Activated CD8-positive, alpha-beta memory T cell treated with anti-CD3 and anti-CD28 coated beads for 4 hours (primary cell): ENCODE measurements around the gene NEAT1.

Experiments used
- DNase-seq, 2 donors: peaks; one replicate each; pipeline ENCODE4 v3.0.0-alpha.2; 2020; ENCODE audit warnings: low read depth in 2 of 2

The NEAT1 gene

DNA sequence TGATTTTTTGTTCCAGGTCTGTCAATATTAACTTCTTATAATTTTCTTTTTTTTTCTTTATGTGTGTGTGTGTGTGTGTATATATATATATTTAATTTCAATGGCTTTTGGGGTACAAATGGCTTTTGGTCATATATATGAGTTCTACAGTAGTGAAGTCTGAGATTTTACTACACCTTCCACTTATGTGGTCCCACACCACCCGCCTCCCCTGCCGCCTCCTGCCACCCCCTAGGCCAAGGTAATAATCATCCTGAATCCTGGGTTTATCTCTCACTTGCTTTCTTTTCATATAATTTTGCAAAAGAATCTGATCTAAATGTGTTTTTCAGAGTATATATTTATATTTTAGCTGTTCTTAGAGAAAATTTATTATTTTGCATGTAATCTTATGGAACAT, 11.1 kb downstream of the NEAT1 start:
- DNase-seq = no peak

DNA sequence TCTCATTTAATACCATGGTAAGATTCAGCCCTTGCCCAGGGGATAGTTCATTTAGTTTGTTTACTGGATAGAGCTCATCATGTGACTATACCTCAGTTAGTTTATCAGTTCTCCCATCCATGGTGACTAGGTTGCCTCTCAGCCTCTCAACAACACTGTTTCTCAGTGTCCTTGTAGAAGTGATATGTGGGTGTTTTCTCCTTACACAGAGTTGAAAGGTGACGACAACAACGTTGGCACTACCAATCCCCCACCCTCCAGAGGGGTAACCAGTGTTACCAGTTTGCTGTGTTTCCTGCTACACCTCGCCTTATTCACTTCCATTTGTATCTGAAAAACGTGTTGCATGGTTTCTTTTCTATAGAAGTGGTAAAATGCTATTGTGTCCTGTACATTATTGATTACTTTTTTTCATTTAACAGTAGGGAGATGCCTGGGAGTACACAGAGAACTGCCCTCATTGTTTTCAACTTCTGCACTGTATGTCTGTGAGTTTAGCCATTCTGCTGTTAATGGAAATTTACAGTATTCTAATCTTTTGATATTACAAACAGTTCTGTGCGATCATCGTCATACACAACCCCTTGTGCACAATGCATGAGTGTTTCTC, 11.6 kb downstream of the NEAT1 start:
- DNase-seq = no peak

DNA sequence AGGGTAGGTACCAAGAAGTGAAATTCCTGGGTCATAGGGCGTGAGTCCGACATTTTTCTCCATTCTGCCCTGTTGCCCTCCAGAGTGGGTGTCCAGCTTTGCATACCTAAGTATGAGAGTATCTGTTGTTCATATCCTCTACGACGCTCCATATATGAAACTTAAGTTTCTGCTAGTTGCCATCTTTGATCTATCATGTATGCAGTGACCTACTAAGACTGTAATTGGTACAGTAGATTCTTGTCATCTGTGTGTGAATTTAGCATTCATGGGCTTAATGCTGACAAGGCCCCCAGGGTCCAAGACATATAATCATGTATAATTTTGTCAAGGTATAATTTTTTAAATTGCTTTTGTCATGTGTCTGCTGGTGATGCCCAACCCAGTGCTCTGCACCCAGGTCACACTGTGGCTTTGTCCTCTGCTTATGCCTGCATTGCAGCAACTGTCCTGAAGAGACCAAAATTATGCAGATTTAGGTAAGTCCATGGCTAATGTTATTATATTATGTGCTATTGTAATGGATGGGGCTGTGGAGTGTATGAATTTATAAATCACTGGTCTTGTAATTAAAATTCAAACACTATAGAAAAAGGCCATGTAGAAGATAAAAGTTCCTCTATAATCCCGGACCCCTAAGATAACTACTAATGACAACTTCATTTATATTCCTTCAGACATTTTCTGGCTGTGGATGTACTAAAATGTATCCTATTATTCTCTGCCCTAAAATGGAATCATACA, 12.2 kb downstream of the NEAT1 start:
- DNase-seq = no peak

DNA sequence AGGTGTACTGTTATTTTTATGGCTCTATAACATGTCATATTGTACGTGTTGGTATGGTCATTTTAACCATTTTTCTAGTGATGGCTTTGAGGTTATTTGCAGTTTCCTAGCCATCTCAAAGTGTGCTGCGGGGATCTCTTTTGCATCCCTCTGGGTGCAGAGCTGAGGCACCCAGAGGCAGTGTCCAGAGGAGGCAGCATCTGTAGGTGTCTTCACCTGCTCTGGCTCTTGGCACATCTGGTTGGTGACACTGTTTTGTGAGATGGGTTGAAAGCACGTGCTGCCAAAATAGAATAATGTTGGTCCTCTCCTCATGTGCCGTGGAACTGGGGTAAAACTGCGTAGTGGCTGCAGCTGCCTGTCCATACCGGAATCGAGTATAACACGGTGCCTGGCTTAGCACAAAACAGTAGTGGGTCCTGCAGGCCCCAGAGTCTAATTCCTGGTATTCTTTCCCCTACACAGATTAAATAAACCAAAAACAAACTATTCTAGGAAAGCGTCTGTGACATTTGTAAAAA, 12.9 kb downstream of the NEAT1 start:
- no peak for DNase-seq

DNA sequence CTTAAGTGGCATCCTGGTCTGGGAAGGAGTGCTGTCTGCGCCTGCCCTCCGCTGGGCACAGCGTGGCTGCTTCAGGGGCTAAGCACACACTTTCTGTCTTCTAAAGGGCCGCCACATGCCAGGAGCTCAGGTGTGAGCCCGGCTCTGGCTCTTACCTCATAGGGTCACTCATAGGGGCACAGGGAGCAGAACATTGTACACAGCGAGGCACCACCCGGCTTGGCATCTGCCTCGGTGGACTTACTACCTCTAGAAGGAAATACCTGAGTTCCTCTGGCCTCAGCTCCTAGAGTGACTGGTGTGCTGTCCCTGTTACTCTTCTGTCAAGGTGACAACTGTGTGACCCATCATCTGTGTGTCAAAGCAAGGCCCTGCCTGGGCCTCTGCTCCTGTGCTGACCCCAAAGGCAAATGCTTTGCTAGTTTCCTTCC, 13.4 kb downstream of the NEAT1 start:
- DNase-seq = no peak

DNA sequence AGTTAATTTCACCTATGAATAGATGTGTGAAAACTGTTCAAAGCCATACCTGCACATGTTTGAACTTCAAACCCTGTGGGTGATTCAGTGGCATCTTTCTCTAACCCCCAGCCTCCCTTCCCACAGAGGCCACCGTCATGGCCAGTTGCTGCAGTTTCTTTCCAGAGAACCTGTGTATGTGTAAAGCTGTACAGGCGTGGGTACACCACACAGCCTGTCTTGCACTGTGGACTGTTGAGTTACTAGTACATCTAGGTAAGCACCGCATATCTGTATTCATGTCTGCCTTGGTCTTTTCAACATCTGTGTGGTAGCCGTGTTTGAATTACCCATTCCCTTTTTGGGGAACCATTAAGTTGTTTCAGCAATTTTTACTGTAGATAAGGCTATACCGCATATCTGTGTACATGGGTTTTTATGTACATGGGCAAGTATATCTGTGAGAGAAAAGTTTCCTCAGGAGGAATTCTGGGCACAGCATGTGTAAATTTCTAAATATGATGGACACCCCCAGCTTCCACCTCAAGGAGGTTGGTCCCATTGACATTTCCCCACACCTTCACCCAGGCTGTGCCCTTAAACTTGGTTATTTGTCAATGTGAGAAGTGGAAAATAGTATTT, 13.9 kb downstream of the NEAT1 start:
- DNase-seq = no peak

DNA sequence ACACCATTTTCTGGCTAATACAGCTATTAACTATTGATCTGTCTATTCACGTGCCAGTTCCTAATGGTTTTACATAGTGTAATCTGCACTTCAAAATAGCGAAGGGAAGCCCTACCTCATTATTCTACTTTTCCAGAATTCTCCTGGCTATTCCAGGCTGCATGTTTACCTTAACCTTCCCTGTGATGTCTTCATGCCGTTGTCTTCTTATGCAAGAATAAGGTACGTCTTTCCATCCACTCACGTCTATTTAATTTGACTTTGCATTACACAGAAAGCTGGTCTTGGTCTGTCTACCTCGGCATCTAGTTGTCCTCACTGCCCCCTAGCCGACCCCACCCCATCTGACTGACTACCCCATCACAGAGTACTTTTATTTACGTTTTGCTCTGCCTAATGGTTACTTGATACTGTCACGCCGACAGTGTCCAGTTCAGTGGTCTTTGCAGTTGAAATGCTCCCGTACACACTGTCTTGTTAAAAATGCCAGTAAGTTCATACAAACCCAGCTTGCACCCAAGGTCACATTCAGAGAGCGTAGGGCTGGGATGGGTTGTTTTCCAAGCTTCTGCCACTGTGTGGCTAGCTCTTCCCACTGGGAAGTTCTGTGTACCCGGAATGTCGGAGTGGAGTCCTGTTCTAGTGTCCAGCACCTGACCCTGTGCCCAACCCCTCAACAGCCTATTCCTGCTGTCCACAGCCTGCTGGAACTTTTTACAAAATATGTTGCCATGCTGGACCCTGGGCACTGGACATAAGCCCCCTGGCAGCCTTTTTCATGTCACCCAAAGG, 15.0 kb downstream of the NEAT1 start:
- DNase-seq = no peak

DNA sequence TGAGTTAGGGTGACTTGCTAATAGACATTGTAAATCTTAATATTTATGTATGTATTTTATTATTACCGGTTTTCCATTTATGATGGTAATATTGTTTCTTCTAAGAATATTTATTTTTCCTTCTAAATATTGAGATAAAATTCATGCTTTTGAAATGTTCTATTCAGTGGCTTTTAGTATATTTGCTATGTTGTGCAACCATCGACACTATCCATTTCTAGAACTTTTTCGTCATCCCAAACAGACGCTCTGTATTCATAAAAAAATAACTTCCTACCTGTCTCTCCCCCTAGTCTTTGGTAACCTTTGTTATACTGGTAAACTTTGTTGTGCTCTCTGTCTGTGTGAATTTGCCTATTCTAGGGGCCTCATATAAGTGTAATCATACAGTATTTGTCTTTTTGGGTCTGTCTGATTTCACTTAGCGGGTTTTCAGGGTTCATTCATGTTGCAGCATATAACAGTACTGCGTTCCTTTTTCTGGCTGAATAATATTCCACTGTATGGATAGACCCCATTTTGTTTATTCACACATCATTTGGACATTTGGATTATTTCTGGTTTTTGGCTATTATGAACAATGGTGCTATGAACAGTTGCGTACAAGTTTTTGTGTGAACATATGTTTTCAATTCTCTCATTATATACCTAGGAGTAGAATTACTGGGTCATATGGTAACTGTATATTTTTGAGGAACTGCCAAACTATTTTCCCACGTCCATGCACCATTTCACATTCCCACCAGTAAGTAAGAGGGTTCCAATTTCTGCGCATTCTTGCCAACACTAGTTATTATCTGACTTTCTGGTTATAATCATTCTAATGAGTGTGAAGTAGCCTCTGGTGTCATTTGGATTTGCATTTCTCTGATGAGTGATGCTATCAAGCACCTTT, 15.9 kb downstream of the NEAT1 start:
- DNase-seq = no peak

DNA sequence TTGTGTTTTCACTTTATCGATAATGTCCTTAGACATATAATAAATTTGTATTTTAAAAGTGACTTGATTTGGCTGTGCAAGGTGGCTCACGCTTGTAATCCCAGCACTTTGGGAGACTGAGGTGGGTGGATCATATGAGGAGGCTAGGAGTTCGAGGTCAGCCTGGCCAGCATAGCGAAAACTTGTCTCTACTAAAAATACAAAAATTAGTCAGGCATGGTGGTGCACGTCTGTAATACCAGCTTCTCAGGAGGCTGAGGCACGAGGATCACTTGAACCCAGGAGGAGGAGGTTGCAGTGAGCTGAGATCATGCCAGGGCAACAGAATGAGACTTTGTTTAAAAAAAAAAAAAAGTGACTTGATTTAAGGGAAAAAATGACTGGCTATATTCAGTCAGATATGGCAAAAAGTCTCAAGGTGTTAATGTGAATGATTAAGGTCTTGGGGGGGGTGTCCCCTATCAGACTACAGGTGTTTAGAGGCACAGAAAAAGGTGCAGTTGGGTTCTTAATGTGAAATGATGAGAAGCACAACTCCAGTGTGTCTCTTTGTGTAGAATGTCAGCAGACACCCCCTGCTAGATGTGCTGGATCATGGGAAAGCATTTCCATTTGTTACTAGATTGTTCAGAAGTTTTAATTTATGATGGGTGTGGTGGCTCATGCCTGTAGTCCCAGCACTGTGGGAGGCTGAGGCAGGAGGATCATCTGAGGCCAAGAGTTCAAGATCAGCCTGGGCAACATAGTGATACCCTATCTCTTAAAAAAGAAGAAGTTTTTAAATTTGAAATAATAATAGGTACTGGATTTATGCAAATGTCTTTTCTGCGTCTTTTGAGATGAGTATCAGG, 17.0 kb downstream of the NEAT1 start:
- DNase-seq = no peak

DNA sequence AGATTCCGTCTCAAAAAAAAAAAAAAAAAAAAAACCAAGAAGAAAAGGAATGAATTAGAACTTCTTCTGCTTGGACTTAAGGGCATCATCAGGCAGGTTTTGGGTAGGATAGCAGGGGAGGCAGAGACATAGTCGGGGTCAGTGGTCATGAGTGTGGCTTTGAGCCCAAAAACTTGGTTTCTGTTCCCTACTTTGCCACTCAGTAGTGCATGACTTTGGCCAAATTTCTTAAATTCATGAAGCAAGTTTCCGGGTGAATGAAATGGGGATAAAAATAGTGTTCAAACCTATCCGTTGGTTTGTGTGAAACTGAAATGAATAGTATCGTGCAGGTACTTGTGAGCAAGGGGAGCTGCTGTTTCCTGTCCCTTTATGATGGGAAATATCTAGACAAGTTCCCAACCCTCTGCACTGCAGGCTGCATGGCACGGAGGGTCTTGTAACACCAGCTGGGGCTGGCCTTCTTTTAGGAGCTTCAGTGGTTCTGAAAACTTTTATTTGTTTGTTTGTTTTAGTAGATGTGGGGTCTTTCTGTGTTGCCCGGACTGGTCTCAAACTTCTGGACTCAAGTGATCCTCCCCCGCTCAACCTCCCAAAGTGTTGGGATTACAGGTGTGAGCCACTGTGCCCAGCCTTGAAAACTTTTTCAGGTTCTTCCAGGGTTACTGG, 18.4 kb downstream of the NEAT1 start:
- no peak for DNase-seq

DNA sequence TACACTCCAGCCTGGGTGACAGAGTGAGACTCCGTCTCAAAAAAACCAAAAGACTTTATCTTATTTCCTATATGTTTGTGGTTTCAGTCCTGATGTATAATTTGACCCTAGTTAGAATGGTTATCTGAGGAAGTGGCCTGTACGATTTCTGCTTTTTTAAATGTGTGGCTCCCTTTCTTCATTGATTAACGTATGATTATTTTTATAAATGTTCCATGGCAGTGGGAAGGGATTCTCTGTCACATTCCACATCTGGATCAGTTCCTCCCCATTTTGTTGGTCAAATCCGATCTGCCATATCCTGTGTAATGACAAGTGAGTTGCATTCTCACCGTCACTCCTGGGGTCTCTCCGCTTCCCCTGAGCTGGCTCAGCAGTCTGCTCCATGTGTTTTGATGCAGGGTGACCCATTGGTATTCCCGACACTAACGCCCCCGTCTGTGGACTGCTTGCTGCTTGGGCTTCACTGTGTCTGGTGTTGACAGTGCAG, 20.3 kb downstream of the NEAT1 start:
- DNase-seq = no peak

DNA sequence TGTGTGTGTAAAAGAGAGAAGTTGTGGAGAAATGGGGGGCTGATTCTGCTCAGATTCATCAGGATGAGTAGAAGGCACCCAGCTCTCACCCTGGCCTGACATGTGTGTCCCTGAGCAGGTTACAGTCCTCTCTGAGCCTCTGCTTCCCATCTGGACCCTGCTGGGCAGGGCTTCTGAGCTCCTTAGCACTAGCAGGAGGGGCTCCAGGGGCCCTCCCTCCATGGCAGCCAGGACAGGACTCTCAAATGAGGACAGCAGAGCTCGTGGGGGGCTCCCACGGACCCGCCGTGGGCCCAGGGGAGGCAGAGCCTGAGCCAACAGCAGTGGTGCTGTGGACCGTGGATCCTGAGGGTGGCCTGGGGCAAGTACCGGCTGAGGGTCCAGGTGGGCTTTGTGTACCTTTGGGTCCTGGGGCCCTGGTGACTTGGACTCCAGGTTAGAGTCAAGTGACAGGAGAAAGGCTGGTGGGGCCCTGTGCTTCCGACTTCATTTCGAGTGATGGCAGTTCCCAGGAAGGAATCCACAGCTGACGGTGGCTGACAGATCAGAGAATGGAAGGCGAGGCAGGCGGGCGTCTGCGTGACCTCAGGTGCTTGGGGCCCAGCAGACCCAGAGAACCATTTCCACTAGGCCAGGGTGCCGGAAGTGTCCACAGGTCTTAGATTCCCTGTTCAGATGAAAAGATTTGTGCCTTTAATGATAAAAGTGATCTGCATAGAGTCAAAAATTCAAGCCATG, 21.9 kb downstream of the NEAT1 start:
- DNase-seq = no peak

DNA sequence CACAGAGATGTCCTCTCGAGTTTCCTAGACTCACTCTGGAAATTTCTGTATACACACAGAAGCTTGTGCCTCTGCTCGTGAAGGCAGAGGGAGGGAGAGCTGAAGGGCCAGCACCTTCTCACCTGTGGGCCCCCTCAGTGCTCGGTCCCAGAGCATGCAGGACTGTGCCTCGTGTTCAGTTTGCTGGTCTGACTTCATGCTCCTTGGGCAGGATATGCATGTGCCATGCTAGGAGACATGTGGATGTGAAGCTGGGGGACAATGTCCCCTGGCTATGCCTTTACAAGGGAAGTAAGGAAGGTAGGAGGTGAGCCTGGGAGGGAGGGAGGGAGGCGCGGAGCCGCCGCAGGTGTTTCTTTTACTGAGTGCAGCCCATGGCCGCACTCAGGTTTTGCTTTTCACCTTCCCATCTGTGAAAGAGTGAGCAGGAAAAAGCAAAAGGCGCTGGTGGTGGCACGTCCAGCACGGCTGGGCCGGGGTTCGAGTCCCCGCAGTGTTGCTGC, 22.6 kb downstream of the NEAT1 start:
- no peak for DNase-seq

DNA sequence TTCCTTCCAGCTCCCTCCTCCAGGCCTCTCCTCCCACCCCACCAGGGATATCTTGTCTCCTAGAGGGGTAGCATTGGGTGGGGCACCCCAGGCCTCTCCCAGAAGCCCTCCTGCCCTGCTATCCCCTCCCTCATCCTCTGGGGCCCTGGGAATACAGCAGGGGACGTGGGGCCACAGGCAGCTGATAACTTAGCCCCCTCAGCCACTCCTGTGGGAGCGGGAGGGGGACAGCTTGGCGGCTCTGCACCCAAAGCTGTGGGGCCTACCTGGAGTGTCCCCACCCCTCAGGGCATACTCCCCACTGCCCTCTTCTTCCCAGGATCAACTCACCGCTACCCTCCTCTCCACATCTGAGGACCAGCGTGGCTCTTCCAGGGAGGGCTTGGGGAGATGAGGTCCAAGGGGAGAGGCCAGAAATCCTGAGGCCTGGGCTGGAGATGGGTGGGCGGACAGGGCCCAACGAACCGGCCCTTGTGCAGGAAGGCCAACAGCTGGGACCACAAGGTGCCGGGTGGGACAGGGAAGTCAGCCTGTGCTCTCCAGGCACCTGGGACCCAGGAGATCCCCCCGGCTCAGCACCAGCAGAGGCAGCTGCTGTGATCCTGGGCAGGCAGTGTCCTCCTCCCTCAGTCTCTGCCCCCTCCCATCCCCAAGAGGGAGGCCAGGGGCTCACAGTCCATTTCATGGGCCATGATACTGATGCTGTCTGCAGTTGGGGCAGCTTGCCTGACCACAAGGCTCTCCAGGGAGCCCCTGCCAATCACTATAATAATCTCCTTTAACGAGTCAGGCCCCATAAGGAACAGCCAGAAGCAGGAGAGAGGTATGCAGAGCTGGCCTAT, 23.2 kb downstream of the NEAT1 start:
- DNase-seq = no peak

DNA sequence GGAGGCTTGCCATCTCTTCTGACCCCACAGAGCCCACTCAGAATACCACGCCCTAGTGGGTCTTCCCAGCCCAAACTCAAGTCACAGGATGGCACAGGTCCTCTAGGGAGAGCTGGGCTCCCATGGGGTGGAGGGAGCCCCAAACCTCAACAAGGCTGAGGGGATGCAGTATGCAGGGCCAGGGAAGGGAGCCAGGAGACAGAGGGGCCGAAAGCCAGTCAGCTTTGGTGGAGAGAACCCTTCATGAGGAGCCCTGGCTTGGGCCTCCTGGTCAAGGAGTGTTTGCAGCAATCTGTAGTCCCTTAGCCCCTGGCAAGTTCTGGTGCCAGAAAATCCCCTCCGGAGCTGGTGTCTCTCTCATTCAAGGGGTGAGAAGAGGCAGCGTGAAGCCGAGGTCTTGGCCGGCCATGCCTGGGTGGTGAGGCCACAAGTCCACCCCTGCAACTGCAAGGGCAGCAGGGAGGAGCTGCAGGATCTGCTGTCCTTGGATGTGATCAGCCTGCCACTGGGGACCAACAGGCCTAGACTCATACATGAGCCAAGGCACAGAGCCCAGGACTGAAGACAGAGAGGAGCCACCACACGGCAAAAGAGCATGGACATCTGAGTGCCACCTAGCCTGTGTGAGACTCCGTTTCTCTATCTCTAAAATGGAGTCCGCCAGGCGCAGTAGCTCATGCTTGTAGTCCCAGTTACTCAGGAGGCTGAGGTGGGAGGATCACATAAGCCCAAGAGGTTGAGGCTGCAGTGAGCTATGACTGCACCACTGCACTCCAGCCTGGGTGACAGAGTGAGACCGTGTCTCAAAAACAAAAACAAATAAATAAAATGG, 24.1 kb downstream of the NEAT1 start:
- DNase-seq = no peak

DNA sequence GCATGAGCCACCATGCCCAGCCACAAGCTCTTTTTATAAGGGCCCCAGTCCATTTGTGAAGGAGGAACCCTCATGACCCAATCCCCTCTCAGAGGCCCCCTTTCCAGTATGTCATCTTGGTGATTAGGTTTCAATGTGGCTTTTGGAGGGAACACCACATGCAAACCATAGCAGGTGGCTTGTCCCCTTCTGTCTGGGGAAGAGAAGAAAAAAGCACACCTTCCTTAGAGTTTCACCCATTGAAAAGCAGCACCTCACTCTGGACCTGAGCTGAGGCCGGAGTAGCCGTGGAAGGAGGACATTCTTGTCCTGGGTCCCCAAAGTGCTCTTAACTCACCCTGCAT, 25.4 kb downstream of the NEAT1 start:
- no peak for DNase-seq
